DND-41 (cell line): ENCODE data around the gene IDUA.

Experiments used
- EZH2 ChIP-seq: IDR thresholded peaks from 3 replicates; pipeline ENCODE4 v1.6.1; 2012; ENCODE audit warnings: borderline replicate concordance, low read depth, mild to moderate bottlenecking, moderate library complexity, low read length, inconsistent platforms; ENCODE audit not compliant: severe bottlenecking
- TF ChIP-seq, protein P1 (sequence below): IDR thresholded peaks from 2 replicates; pipeline ENCODE4 v1.5.1; 2012; ENCODE audit warnings: borderline replicate concordance, low read length, moderate library complexity, mild to moderate bottlenecking; ENCODE audit not compliant: poor library complexity, severe bottlenecking; ENCODE audit errors: extremely low read depth

DNA sequence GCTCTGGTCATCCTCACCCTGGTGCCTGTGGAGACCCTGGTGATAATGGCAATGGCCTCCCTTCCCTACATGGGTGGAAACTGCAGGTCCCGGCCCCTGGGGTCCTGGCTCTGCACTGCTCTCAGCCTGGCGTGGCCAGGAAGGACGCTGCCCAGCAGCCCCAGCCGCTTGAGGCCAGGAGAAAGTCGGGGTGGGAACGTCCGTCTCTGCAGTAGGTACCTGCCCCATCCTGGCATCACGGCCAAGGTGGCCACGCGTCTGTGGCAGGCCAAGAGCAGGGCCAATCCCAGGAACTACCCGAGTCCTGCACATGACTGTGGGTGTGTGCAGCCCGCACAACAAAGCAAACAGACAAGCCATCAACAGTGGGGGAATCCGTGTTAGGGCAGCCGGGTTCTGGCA is 58.4 kb downstream of the IDUA start:
- TF ChIP-seq, protein P1, sequence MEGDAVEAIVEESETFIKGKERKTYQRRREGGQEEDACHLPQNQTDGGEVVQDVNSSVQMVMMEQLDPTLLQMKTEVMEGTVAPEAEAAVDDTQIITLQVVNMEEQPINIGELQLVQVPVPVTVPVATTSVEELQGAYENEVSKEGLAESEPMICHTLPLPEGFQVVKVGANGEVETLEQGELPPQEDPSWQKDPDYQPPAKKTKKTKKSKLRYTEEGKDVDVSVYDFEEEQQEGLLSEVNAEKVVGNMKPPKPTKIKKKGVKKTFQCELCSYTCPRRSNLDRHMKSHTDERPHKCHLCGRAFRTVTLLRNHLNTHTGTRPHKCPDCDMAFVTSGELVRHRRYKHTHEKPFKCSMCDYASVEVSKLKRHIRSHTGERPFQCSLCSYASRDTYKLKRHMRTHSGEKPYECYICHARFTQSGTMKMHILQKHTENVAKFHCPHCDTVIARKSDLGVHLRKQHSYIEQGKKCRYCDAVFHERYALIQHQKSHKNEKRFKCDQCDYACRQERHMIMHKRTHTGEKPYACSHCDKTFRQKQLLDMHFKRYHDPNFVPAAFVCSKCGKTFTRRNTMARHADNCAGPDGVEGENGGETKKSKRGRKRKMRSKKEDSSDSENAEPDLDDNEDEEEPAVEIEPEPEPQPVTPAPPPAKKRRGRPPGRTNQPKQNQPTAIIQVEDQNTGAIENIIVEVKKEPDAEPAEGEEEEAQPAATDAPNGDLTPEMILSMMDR: no peak
- TF ChIP-seq EZH2: no peak
